Panc1 (cell line): ENCODE measurements around the gene FAAP20. TPM values are rescaled to one million over a fixed set of nuclear protein-coding genes. Genes with fewer than 3 reads are reported as not detected.

Experiments used
- ATAC-seq: fragments of 200-7000 bp; cut with Tn5 transposase; 2 replicates; pipeline ENCODE4 v1.9.1; 2020; ENCODE audit warnings: mild to moderate bottlenecking, moderate library complexity
- BruUV-seq: library from RNA; stranded (reverse); fragments of 400-500 nt; replicated peaks from 2 replicates; lab custom pipeline; 2021; lab: Mats Ljungman, UMichigan
- CTCF ChIA-PET: fragments of 300-600 bp; sonication (Branson Sonifier 250); formaldehyde crosslinking; loops from one replicate; lab custom pipeline; 2022; ENCODE audit warnings: antibody characterized with exemption; lab: Charles Lee
- POLR2A ChIA-PET: fragments of 300-600 bp; sonication (Branson Sonifier 250); formaldehyde crosslinking; loops from one replicate; lab custom pipeline; 2022; ENCODE audit warnings: antibody characterized with exemption; lab: Charles Lee
- DNase-seq: peaks from one replicate; pipeline ENCODE4 v3.0.0-alpha.2; 2010; ENCODE audit warnings: low read depth, low spot score
- H3K27ac ChIP-seq: 2 replicates; pipeline ENCODE4 v1.5.1; 2011; ENCODE audit warnings: mild to moderate bottlenecking, low read length, inconsistent platforms
- H3K27me3 ChIP-seq: fragments of 200-500 bp; sonication (Bioruptor generic); 2 replicates; pipeline ENCODE4 v1.6.0; 2014; ENCODE audit warnings: low read length, inconsistent platforms; ENCODE audit not compliant: control insufficient read depth, insufficient read depth
- H3K36me3 ChIP-seq: fragments of 200-500 bp; sonication (Bioruptor generic); 2 replicates; pipeline ENCODE4 v1.5.1; 2014; ENCODE audit warnings: inconsistent platforms, mild to moderate bottlenecking, low read length, moderate library complexity; ENCODE audit not compliant: control insufficient read depth, insufficient read depth
- H3K4me1 ChIP-seq: 2 replicates; pipeline ENCODE4 v1.5.1; 2011; ENCODE audit warnings: inconsistent platforms, mild to moderate bottlenecking, low read length, moderate library complexity; ENCODE audit not compliant: control insufficient read depth, insufficient read depth
- H3K4me3 ChIP-seq, 2 experiments: 2 replicates each; pipeline ENCODE4 v1.5.1; 2011 to 2012; ENCODE audit warnings: low read depth in 2 of 2, low read length in 2 of 2, mild to moderate bottlenecking in 2 of 2, inconsistent platforms in 1 of 2, moderate library complexity in 1 of 2
- H3K9me3 ChIP-seq: fragments of 200-500 bp; sonication (Bioruptor generic); 2 replicates; pipeline ENCODE4 v1.5.1; 2014; ENCODE audit warnings: low read depth, mild to moderate bottlenecking, inconsistent platforms, low read length, moderate library complexity; ENCODE audit not compliant: control insufficient read depth, insufficient read depth
- CTCF ChIP-seq: fragments of 450-650 bp; IDR thresholded peaks from 2 replicates; pipeline ENCODE4 v1.5.1; 2017; ENCODE audit warnings: mild to moderate bottlenecking
- POLR2AphosphoS5 ChIP-seq: IDR thresholded peaks from 2 replicates; pipeline ENCODE4 v1.6.1; 2012; ENCODE audit warnings: mild to moderate bottlenecking, low read depth, low read length, moderate library complexity
- REST ChIP-seq, 2 experiments: IDR thresholded peaks; 2 replicates each; pipeline ENCODE4 v1.6.1; 2011 to 2012; ENCODE audit warnings: low read depth in 2 of 2, control low read depth in 1 of 2, low read length in 1 of 2, mild to moderate bottlenecking in 1 of 2, moderate library complexity in 1 of 2; ENCODE audit not compliant: insufficient read depth in 1 of 2
- SIN3A ChIP-seq: IDR thresholded peaks from 2 replicates; pipeline ENCODE4 v1.6.1; 2012; ENCODE audit warnings: low read depth, mild to moderate bottlenecking, low read length, moderate library complexity, borderline replicate concordance; ENCODE audit not compliant: insufficient read depth
- TCF7L2 ChIP-seq: IDR thresholded peaks from 2 replicates; pipeline ENCODE4 v1.6.1; 2011; ENCODE audit warnings: mild to moderate bottlenecking, low read depth, low read length, inconsistent platforms
- in situ Hi-C: cut with HindIII; loops from 2 replicates; pipeline ENCODE4 v1.10.0; 2016; ENCODE audit warnings: low sequenced_read_pairs, low pct_unique_long_range_greater_than_20kb
- intact Hi-C: fragments of 100-400 bp; cut with micrococcal nuclease; formaldehyde crosslinking; loops from one replicate; pipeline ENCODE4 v1.10.0; 2022; ENCODE audit not compliant: unreplicated experiment
- total RNA-seq: library from RNA; stranded (reverse); gene quantifications from one replicate; pipeline ENCODE4 v1.2.1, GENCODE V29; 2021; ENCODE audit not compliant: unreplicated experiment

Gene FAAP20
- total RNA-seq, 1 experiment from 2014 or later: 177 TPM

- ATAC-seq (no peak), DNase-seq (no peak)
- Histone ChIP-seq H3K4me1 (no peaks in the 10 kb centered on the region), H3K36me3 (no peaks in the 10 kb centered on the region), H3K27me3 (no peaks in the 10 kb centered on the region), H3K27ac (no peak overlapping the region), H3K4me3 (no peak overlapping the region), H3K9me3 (no peaks in the 10 kb centered on the region)
- in situ Hi-C loops (no loop called here), intact Hi-C loops (no loop called here)
- BruUV-seq: no TSS peak
- ChIA-PET POLR2A (no interaction called here), CTCF (no interaction called here)
- TF ChIP-seq SIN3A (no peak), CTCF (no peak), TCF7L2 (no peak), POLR2AphosphoS5 (no peak), REST (IDR thresholded peaks at IDR 0.05; ENCODE audit: insufficient read depth in 1 of 2, low read depth in 2 of 2, low read length in 1 of 2) (no peak)
Observed at GRCh38 chr1:2177946-2178538, 16.5 kb downstream of the FAAP20 start.

- ChIA-PET POLR2A (no interaction called here), CTCF (no interaction called here)
- DNase-seq (no peak), ATAC-seq (no peak)
- Histone ChIP-seq H3K27me3 (no peaks in the 10 kb centered on the region), H3K4me1 (no peaks in the 10 kb centered on the region), H3K9me3 (no peaks in the 10 kb centered on the region), H3K4me3 (no peak overlapping the region), H3K27ac (no peak overlapping the region), H3K36me3 (no peaks in the 10 kb centered on the region)
- TF ChIP-seq REST (IDR thresholded peaks at IDR 0.05; ENCODE audit: insufficient read depth in 1 of 2, low read depth in 2 of 2, low read length in 1 of 2) (no peak), TCF7L2 (no peak), SIN3A (no peak), CTCF (no peak), POLR2AphosphoS5 (no peak)
- intact Hi-C loops: no loop called here
- no TSS peak for BruUV-seq
- in situ Hi-C loops: no loop called here
Observed at GRCh38 chr1:2177541-2177940, 17.0 kb downstream of the FAAP20 start.
